Endothelial cell of umbilical vein (primary cell): ENCODE data around the gene CNPY1. TPM values are rescaled to one million over a fixed set of nuclear protein-coding genes. Genes with fewer than 3 reads are reported as not detected.

Experiments
- BruUV-seq: library from RNA; stranded (reverse); fragments of 400-500 nt; replicated peaks from 2 replicates; lab custom pipeline; 2021; lab: Mats Ljungman, UMichigan
- CTCF ChIA-PET: fragments of 300-600, 350-600 bp; sonication (Branson Sonifier 250); formaldehyde crosslinking; loops from one replicate; lab custom pipeline; 2021; ENCODE audit warnings: antibody characterized with exemption, inconsistent platforms; lab: Charles Lee
- POLR2A ChIA-PET: fragments of 300-600, 350-600 bp; sonication (Branson Sonifier 250); formaldehyde crosslinking; loops from one replicate; lab custom pipeline; 2021; ENCODE audit warnings: antibody characterized with exemption, inconsistent platforms; lab: Charles Lee
- DNase-seq: peaks from one replicate; pipeline ENCODE4 v3.0.0-alpha.2; 2011; ENCODE audit warnings: low read depth, low spot score
- FAIRE-seq: peaks from 2 replicates; lab custom pipeline; 2011; peaks lifted over from hg19 to GRCh38; lab: Jason Lieb, UNC
- H2AFZ ChIP-seq: 2 replicates; pipeline ENCODE4 v1.6.0; 2012; ENCODE audit warnings: low read depth, low read length, control low read depth, inconsistent platforms
- H3K27ac ChIP-seq: 2 replicates; pipeline ENCODE4 v1.5.1; 2011; ENCODE audit warnings: low read depth, mild to moderate bottlenecking, control low read depth, low read length, moderate library complexity; ENCODE audit not compliant: insufficient read depth
- H3K27me3 ChIP-seq, 2 experiments: 2 replicates each; pipeline versions ENCODE4 v1.6.0 to v1.6.1; 2011; ENCODE audit warnings: low read length in 2 of 2, mixed read lengths in 1 of 2; ENCODE audit not compliant: control insufficient read depth in 2 of 2, insufficient read depth in 2 of 2
- H3K36me3 ChIP-seq, 2 experiments: 2 replicates in 1 of 2; 3 replicates in 1 of 2; pipeline ENCODE4 v1.5.1; 2011; ENCODE audit warnings: low read length in 2 of 2, mild to moderate bottlenecking in 1 of 2, moderate library complexity in 1 of 2; ENCODE audit not compliant: control insufficient read depth in 2 of 2, insufficient read depth in 2 of 2; ENCODE audit errors: extremely low read depth in 1 of 2
- H3K4me1 ChIP-seq: 3 replicates; pipeline ENCODE4 v1.5.1; 2011; ENCODE audit warnings: mild to moderate bottlenecking, low read length; ENCODE audit not compliant: control insufficient read depth, insufficient read depth; ENCODE audit errors: extremely low read depth
- H3K4me2 ChIP-seq: 2 replicates; pipeline ENCODE4 v1.6.1; 2011; ENCODE audit warnings: low read length, control low read depth, mixed read lengths; ENCODE audit not compliant: insufficient read depth
- H3K4me3 ChIP-seq, 3 experiments: fragments of 200-600 bp in 1 of 3; sonication (generic), shearing (Covaris generic) in 1 of 3; replicated peaks in 1 of 3; 2 replicates each; pipeline ENCODE4 v1.5.1; 2011 to 2016; ENCODE audit warnings: control low read depth in 3 of 3, low read length in 3 of 3, mild to moderate bottlenecking in 2 of 3, inconsistent platforms in 1 of 3, low read depth in 1 of 3, moderate library complexity in 1 of 3; ENCODE audit not compliant: insufficient read depth in 1 of 3
- H3K79me2 ChIP-seq: 2 replicates; pipeline ENCODE4 v1.6.0; 2012; ENCODE audit warnings: low read length, inconsistent platforms; ENCODE audit not compliant: control insufficient read depth, insufficient read depth
- H3K9ac ChIP-seq: replicated peaks from 2 replicates; pipeline ENCODE3; 2011; ENCODE audit warnings: low read length, control low read depth; ENCODE audit not compliant: insufficient read depth; ENCODE audit errors: extremely low read depth
- H3K9me1 ChIP-seq: replicated peaks from 3 replicates; pipeline ENCODE4 v1.6.0; 2011; ENCODE audit warnings: mild to moderate bottlenecking, low read length; ENCODE audit not compliant: control insufficient read depth, insufficient read depth; ENCODE audit errors: extremely low read depth
- H3K9me3 ChIP-seq: replicated peaks from 2 replicates; pipeline ENCODE4 v1.5.1; 2012; ENCODE audit warnings: low read length, inconsistent platforms; ENCODE audit not compliant: control insufficient read depth, insufficient read depth
- H4K20me1 ChIP-seq: replicated peaks from 2 replicates; pipeline ENCODE3; 2011; ENCODE audit warnings: mild to moderate bottlenecking, low read length; ENCODE audit not compliant: control insufficient read depth, insufficient read depth; ENCODE audit errors: extremely low read depth
- EZH2 ChIP-seq: IDR thresholded peaks from 2 replicates; pipeline ENCODE4 v1.6.1; 2012; ENCODE audit warnings: borderline replicate concordance, low read depth, mild to moderate bottlenecking, moderate library complexity, low read length, inconsistent platforms; ENCODE audit not compliant: severe bottlenecking
- FOS ChIP-seq: IDR thresholded peaks from 2 replicates; pipeline ENCODE4 v1.6.1; 2011; ENCODE audit warnings: mild to moderate bottlenecking, low read length, moderate library complexity, borderline replicate concordance; ENCODE audit not compliant: insufficient read depth
- GATA2 ChIP-seq: IDR thresholded peaks from 2 replicates; pipeline ENCODE4 v1.7.0; 2011; ENCODE audit warnings: low read depth, mild to moderate bottlenecking, moderate library complexity, mixed read lengths, low read length; ENCODE audit not compliant: insufficient read length, insufficient read depth
- JUN ChIP-seq: IDR thresholded peaks from 2 replicates; pipeline ENCODE4 v1.6.1; 2011; ENCODE audit warnings: borderline replicate concordance, low read depth; ENCODE audit not compliant: insufficient read length, insufficient read depth
- MAX ChIP-seq: IDR thresholded peaks from 2 replicates; pipeline ENCODE4 v1.6.1; 2011; ENCODE audit not compliant: insufficient read depth, insufficient read length
- MYC ChIP-seq: IDR thresholded peaks from one replicate; pipeline ENCODE4 v1.6.1; 2011; ENCODE audit warnings: mild to moderate bottlenecking, low read depth, low read length
- POLR2A ChIP-seq: IDR thresholded peaks from 2 replicates; pipeline ENCODE4 v1.6.1; 2012; ENCODE audit warnings: low read depth, mild to moderate bottlenecking, control low read depth, low read length
- POLR2AphosphoS5 ChIP-seq: IDR thresholded peaks from 2 replicates; pipeline ENCODE4 v1.6.1; 2012; ENCODE audit warnings: low read depth, mild to moderate bottlenecking, control low read depth, low read length, moderate library complexity; ENCODE audit not compliant: insufficient read depth
- dilution Hi-C: fragments of 300-500 bp; cut with MboI; formaldehyde crosslinking; loops from one replicate; pipeline ENCODE4 v1.15.0; 2019; ENCODE audit warnings: low sequenced_read_pairs; ENCODE audit not compliant: extremely low pct_ligation_motif_present
- intact Hi-C: fragments of 100-400 bp; cut with micrococcal nuclease; formaldehyde crosslinking; loops from one replicate; pipeline ENCODE4 v1.10.0; 2022
- polyA plus RNA-seq, 4 experiments: library from polyadenylated mRNA; depleted of rRNA in 3 of 4; stranded (reverse) in 3 of 4; unstranded in 1 of 4; fragments of >200 nt; gene quantifications; 2 replicates each; pipeline versions ENCODE4 v1.2.1 to v1.2.3, GENCODE V29; 2011 to 2012; ENCODE audit warnings: missing spikeins in 1 of 4
- total RNA-seq: library from RNA; stranded (reverse); gene quantifications from 2 replicates; pipeline ENCODE4 v1.2.3, GENCODE V29; 2021
- TF ChIP-seq, protein P1 (sequence below), 2 donors: IDR thresholded peaks; 1 replicate in 1 of 2; 2 replicates in 1 of 2; pipeline ENCODE4 v1.5.1; 2011; ENCODE audit warnings: low read length in 2 of 2, mild to moderate bottlenecking in 2 of 2, moderate library complexity in 2 of 2, control low read depth in 1 of 2, inconsistent platforms in 1 of 2, low read depth in 1 of 2; ENCODE audit not compliant: insufficient read depth in 1 of 2; ENCODE audit errors: extremely low read depth in 1 of 2

CNPY1 gene
- total and polyA plus RNA-seq, 2 donors (not counting 3 experiments of a cell fraction or from before 2014, with no cell fraction given): not detected

DNA sequence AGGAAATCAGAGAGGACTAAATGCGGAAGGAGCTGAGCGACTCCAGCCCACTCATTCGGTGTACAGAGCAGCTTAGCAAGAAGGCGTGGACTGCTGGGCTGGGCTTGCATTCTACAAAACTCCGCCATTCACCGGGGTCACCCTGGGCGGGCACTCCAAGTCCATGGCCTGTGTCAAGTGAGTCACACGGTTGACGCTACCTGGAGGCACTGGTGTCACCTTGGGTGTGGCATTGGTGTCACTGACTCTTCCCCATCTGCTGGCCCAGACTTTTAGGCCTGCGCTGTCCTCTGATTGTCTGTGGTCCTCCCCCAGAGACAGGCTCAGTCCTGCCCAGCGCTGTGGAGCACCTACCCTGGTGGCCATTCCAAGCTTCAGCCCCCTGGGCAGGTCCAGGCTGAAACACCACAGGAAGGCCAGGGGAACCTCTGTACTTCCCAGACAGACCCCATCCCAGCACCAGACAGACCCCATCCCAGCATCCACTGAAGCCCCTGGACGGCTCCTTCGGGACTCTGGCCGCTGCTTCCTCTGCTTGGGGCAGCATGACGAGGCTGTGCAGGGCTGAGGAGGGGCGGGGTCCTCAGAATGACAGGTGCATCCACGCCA lies 30.6 kb upstream of the CNPY1 start:
- ChIA-PET POLR2A (no interaction called here), CTCF (interaction anchor here (1.4 kb wide), 1 partner anchor 22 kb away, joined by 6 read pairs; no protein-coding TSS in a partner anchor)
- no peak for TF ChIP-seq MYC
- TF ChIP-seq GATA2: no peak
- TF ChIP-seq POLR2AphosphoS5: no peak
- TF ChIP-seq, protein P1, sequence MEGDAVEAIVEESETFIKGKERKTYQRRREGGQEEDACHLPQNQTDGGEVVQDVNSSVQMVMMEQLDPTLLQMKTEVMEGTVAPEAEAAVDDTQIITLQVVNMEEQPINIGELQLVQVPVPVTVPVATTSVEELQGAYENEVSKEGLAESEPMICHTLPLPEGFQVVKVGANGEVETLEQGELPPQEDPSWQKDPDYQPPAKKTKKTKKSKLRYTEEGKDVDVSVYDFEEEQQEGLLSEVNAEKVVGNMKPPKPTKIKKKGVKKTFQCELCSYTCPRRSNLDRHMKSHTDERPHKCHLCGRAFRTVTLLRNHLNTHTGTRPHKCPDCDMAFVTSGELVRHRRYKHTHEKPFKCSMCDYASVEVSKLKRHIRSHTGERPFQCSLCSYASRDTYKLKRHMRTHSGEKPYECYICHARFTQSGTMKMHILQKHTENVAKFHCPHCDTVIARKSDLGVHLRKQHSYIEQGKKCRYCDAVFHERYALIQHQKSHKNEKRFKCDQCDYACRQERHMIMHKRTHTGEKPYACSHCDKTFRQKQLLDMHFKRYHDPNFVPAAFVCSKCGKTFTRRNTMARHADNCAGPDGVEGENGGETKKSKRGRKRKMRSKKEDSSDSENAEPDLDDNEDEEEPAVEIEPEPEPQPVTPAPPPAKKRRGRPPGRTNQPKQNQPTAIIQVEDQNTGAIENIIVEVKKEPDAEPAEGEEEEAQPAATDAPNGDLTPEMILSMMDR (IDR thresholded peaks at IDR 0.05; ENCODE audit: extremely low read depth in 1 of 2, insufficient read depth in 1 of 2, low read depth in 1 of 2, low read length in 2 of 2): no peak
- TF ChIP-seq FOS: no peak
- TF ChIP-seq JUN: no peak
- no peak for TF ChIP-seq MAX
- no peak for TF ChIP-seq POLR2A
- TF ChIP-seq EZH2: no peak
- H3K4me3 ChIP-seq: no peak overlapping the region
- H3K9ac ChIP-seq: no peak overlapping the region
- H3K4me2 ChIP-seq: no peak overlapping the region
- H3K9me1 ChIP-seq: no peaks in the 10 kb centered on the region
- H3K4me1 ChIP-seq: no peaks in the 10 kb centered on the region
- no peak overlapping the region for H3K27ac ChIP-seq
- H3K27me3 ChIP-seq: no peaks in the 10 kb centered on the region
- FAIRE-seq (no peak), DNase-seq (no peak)
- BruUV-seq: no TSS peak
- no peaks in the 10 kb centered on the region for H3K9me3 ChIP-seq
- no peaks in the 10 kb centered on the region for H3K79me2 ChIP-seq
- H4K20me1 ChIP-seq: no peaks in the 10 kb centered on the region
- intact Hi-C loops (no loop called here), dilution Hi-C loops (no loop called here)
- H2AFZ ChIP-seq: no peak overlapping the region
- H3K36me3 ChIP-seq: no peaks in the 10 kb centered on the region
